Measurements from ENCODE around the gene ZCRB1. TPM values are rescaled to one million over a fixed set of nuclear protein-coding genes. Genes with fewer than 3 reads are reported as not detected.

The ZCRB1 gene
- total and polyA plus RNA-seq, 4 donors = 9.8 to 66.3 (median 16.4) TPM

DNA sequence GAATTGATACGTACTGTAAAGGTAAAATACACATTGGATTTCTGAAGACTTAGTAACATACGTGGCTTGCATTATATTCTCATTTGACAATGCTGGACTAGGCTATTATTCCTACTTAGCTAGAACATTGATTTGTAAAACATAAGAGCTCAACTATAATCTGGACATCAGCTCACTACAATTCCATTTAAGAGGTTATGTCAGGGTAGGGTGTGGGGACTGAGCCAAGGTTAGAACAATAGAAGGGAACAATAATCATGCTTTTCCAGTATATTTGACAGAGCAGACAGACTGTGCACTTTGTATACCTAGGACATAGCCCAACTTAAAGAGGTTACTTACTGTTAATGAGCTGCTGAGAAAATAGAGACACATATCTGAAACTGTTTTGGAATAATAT, 10.8 kb downstream of the ZCRB1 start:
- Histone ChIP-seq H3K4me1 (ENCODE audit: control insufficient read depth in 4 of 4, insufficient read depth in 4 of 4, low read length in 3 of 4) (no peaks in the 10 kb centered on the region), H3K27me3 (ENCODE audit: control insufficient read depth in 4 of 4, insufficient read depth in 4 of 4, low read length in 3 of 4) (no peaks in the 10 kb centered on the region), H3K36me3 (ENCODE audit: control insufficient read depth in 4 of 4, insufficient read depth in 3 of 4, low read depth in 1 of 4, low read length in 3 of 4) (peaks cover 0 to 19% (median 14%) of the 10 kb centered on the region in 4 donors), H3K27ac (ENCODE audit: low read depth in 1 of 2, low read length in 2 of 2) (no peak overlapping the region), H3K9ac (ENCODE audit: low read depth in 1 of 2, low read length in 2 of 2) (no peak overlapping the region), H3K4me3 (ENCODE audit: low read depth in 1 of 3, low read length in 3 of 3) (no peak overlapping the region), H3K9me3 (ENCODE audit: control insufficient read depth in 4 of 4, low read length in 3 of 4) (no peaks in the 10 kb centered on the region)
- 93% methylated on average over 2 of the region's 2 CpGs for WGBS
- no peak for DNase-seq (ENCODE audit: low spot score)
- TF ChIP-seq TAF1 (conservative IDR thresholded peaks at IDR 0.05) (no peak), FOXA1 (IDR thresholded peaks at IDR 0.05) (no peak), SP1 (IDR thresholded peaks at IDR 0.05) (no peak)

DNA sequence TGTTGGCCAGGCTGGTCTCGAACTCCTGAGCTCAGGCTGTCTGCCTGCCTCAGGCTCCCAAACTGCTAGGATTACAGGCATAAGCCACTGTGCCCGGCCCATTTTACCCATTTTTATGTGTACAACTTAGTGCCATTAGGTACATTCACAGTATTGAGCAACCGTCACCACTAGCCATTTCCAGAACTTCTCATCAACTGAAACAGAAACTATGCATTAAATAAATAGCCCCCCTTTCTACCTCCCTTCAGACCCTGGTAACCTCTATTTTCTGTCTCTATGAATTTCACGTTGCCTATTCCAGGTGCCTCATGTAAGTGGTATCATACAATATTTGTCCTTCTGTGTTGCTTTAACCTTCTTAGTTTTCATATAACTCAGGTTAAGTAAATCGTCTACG, 15.9 kb downstream of the ZCRB1 start:
- H3K4me3 ChIP-seq (ENCODE audit: low read depth in 1 of 3, low read length in 3 of 3) = no peak overlapping the region
- no peak overlapping the region for H3K27ac ChIP-seq (ENCODE audit: low read depth in 1 of 2, low read length in 2 of 2)

DNA sequence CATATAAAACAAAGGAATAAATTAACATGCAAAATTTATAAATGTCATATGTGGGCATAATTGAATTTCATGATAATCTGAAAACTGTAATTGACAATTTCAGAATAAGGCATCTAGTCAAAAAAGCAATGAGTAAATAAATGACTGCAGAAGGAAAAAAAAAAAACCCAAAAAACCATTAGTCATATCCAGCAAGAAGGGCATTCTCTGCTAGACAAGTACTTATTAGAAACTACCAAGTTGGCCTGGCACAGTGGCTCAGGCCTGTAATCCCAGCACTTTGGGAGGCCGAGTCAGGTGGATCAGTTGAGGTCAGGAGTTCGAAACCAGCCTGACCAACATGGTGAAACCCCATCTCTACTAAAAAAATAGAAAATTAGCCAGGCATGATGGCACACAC, 17.5 kb downstream of the ZCRB1 start:
- WGBS = 96% methylated on average over 2 of the region's 2 CpGs
- Histone ChIP-seq H3K27ac (ENCODE audit: low read depth in 1 of 2, low read length in 2 of 2) (no peak overlapping the region), H3K4me1 (ENCODE audit: control insufficient read depth in 4 of 4, insufficient read depth in 4 of 4, low read length in 3 of 4) (no peaks in the 10 kb centered on the region), H3K9me3 (ENCODE audit: control insufficient read depth in 4 of 4, low read length in 3 of 4) (no peaks in the 10 kb centered on the region), H3K9ac (ENCODE audit: low read depth in 1 of 2, low read length in 2 of 2) (no peak overlapping the region), H3K27me3 (ENCODE audit: control insufficient read depth in 4 of 4, insufficient read depth in 4 of 4, low read length in 3 of 4) (no peaks in the 10 kb centered on the region), H3K36me3 (ENCODE audit: control insufficient read depth in 4 of 4, insufficient read depth in 3 of 4, low read depth in 1 of 4, low read length in 3 of 4) (peaks cover 0 to 8% (median 7%) of the 10 kb centered on the region in 4 donors), H3K4me3 (ENCODE audit: low read depth in 1 of 3, low read length in 3 of 3) (no peak overlapping the region)
- DNase-seq (ENCODE audit: low spot score) = no peak
- TF ChIP-seq GABPA (IDR thresholded peaks at IDR 0.05 in 1 of 2, conservative IDR thresholded peaks at IDR 0.05 in 1 of 2) (no peak), RAD21 (IDR thresholded peaks at IDR 0.05) (no peak), JUND (IDR thresholded peaks at IDR 0.05) (no peak)

More for the DNA sequence above, 15.9 kb downstream of the ZCRB1 start:
- 94% methylated on average over 6 of the region's 6 CpGs for WGBS
- Histone ChIP-seq H3K36me3 (ENCODE audit: control insufficient read depth in 4 of 4, insufficient read depth in 3 of 4, low read depth in 1 of 4, low read length in 3 of 4) (peaks cover 0 to 12% (median 8%) of the 10 kb centered on the region in 4 donors), H3K9ac (ENCODE audit: low read depth in 1 of 2, low read length in 2 of 2) (no peak overlapping the region), H3K4me1 (ENCODE audit: control insufficient read depth in 4 of 4, insufficient read depth in 4 of 4, low read length in 3 of 4) (no peaks in the 10 kb centered on the region), H3K9me3 (ENCODE audit: control insufficient read depth in 4 of 4, low read length in 3 of 4) (no peaks in the 10 kb centered on the region), H3K27me3 (ENCODE audit: control insufficient read depth in 4 of 4, insufficient read depth in 4 of 4, low read length in 3 of 4) (no peaks in the 10 kb centered on the region)
- TF ChIP-seq HNF4G (IDR thresholded peaks at IDR 0.05) (no peak), EGR1 (IDR thresholded peaks at IDR 0.05; ENCODE audit: low read depth in 2 of 2) (no peak), FOXA1 (IDR thresholded peaks at IDR 0.05) (no peak), TAF1 (conservative IDR thresholded peaks at IDR 0.05) (no peak), YY1 (IDR thresholded peaks at IDR 0.05) (no peak), JUND (IDR thresholded peaks at IDR 0.05) (no peak), FOXA2 (IDR thresholded peaks at IDR 0.05) (no peak), SP1 (IDR thresholded peaks at IDR 0.05) (no peak)
- TF ChIP-seq, protein P1, sequence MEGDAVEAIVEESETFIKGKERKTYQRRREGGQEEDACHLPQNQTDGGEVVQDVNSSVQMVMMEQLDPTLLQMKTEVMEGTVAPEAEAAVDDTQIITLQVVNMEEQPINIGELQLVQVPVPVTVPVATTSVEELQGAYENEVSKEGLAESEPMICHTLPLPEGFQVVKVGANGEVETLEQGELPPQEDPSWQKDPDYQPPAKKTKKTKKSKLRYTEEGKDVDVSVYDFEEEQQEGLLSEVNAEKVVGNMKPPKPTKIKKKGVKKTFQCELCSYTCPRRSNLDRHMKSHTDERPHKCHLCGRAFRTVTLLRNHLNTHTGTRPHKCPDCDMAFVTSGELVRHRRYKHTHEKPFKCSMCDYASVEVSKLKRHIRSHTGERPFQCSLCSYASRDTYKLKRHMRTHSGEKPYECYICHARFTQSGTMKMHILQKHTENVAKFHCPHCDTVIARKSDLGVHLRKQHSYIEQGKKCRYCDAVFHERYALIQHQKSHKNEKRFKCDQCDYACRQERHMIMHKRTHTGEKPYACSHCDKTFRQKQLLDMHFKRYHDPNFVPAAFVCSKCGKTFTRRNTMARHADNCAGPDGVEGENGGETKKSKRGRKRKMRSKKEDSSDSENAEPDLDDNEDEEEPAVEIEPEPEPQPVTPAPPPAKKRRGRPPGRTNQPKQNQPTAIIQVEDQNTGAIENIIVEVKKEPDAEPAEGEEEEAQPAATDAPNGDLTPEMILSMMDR (IDR thresholded peaks at IDR 0.05; ENCODE audit: low read depth, low read length, missing input control) = no peak
- TF ChIP-seq, protein P2, sequence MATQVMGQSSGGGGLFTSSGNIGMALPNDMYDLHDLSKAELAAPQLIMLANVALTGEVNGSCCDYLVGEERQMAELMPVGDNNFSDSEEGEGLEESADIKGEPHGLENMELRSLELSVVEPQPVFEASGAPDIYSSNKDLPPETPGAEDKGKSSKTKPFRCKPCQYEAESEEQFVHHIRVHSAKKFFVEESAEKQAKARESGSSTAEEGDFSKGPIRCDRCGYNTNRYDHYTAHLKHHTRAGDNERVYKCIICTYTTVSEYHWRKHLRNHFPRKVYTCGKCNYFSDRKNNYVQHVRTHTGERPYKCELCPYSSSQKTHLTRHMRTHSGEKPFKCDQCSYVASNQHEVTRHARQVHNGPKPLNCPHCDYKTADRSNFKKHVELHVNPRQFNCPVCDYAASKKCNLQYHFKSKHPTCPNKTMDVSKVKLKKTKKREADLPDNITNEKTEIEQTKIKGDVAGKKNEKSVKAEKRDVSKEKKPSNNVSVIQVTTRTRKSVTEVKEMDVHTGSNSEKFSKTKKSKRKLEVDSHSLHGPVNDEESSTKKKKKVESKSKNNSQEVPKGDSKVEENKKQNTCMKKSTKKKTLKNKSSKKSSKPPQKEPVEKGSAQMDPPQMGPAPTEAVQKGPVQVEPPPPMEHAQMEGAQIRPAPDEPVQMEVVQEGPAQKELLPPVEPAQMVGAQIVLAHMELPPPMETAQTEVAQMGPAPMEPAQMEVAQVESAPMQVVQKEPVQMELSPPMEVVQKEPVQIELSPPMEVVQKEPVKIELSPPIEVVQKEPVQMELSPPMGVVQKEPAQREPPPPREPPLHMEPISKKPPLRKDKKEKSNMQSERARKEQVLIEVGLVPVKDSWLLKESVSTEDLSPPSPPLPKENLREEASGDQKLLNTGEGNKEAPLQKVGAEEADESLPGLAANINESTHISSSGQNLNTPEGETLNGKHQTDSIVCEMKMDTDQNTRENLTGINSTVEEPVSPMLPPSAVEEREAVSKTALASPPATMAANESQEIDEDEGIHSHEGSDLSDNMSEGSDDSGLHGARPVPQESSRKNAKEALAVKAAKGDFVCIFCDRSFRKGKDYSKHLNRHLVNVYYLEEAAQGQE (IDR thresholded peaks at IDR 0.05) = no peak
- TF ChIP-seq, protein P3, sequence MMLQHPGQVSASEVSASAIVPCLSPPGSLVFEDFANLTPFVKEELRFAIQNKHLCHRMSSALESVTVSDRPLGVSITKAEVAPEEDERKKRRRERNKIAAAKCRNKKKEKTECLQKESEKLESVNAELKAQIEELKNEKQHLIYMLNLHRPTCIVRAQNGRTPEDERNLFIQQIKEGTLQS (IDR thresholded peaks at IDR 0.05) = no peak
- DNase-seq (ENCODE audit: low spot score) = no peak
